ENCODE data around the gene ARHGAP6. TPM values are rescaled to one million over a fixed set of nuclear protein-coding genes. Genes with fewer than 3 reads are reported as not detected.

Gene ARHGAP6
- total RNA-seq, 1 experiment from 2014 or later, result 0.10 TPM

DNA sequence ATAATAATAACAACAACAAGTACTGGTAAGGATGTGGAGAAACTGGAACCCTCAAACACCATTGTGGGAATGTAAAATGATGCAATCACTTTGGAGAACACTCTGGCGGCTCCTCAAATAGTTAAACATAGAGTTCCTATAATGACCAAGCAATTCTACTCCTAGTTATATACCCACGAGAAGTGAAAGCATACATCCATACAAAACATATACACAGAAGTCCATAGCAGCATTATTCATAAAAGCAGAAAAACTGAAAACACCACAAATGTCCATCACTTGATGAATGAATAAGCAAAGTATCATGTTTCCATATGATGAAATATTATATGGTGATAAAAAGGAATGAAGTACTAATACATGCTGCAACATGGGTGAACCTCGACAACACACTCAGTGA is 255.8 kb downstream of the ARHGAP6 start:
- Histone ChIP-seq H3K4me2 (ENCODE audit: low read length) (no peak overlapping the region), H3K36me3 (ENCODE audit: control insufficient read depth in 1 of 2, insufficient read depth in 2 of 2, low read length in 2 of 2) (no peaks in the 10 kb centered on the region), H3K27me3 (ENCODE audit: insufficient read depth, low read length) (no peaks in the 10 kb centered on the region), H3K4me3 (replicated peaks in 1 of 2; ENCODE audit: low read depth in 1 of 2, low read length in 2 of 2) (no peak overlapping the region), H2AFZ (ENCODE audit: low read depth, low read length, poor library complexity, severe bottlenecking) (no peak overlapping the region), H3K27ac (ENCODE audit: low read depth, low read length) (no peak overlapping the region), H3K9me2 (ENCODE audit: insufficient read depth) (no peaks in the 10 kb centered on the region), H4K20me1 (ENCODE audit: insufficient read depth) (no peaks in the 10 kb centered on the region), H3K4me1 (ENCODE audit: control insufficient read depth in 1 of 2, insufficient read depth in 2 of 2, low read length in 2 of 2) (no peaks in the 10 kb centered on the region), H3K9ac (ENCODE audit: low read length) (no peak overlapping the region), H3K79me2 (ENCODE audit: insufficient read depth, low read length) (no peaks in the 10 kb centered on the region), H3K9me3 (ENCODE audit: control insufficient read depth in 1 of 2, insufficient read depth in 1 of 2, low read depth in 1 of 2, low read length in 2 of 2) (no peaks in the 10 kb centered on the region)
- ChIA-PET RAD21 (ENCODE audit: low non-redundant PET in 1 of 2, low total read pairs in 2 of 2, uncharacterized antibody in 2 of 2, unreplicated experiment in 2 of 2) (no interaction called here), CTCF (no interaction called here), POLR2A (no interaction called here)
- TF ChIP-seq, protein P1, sequence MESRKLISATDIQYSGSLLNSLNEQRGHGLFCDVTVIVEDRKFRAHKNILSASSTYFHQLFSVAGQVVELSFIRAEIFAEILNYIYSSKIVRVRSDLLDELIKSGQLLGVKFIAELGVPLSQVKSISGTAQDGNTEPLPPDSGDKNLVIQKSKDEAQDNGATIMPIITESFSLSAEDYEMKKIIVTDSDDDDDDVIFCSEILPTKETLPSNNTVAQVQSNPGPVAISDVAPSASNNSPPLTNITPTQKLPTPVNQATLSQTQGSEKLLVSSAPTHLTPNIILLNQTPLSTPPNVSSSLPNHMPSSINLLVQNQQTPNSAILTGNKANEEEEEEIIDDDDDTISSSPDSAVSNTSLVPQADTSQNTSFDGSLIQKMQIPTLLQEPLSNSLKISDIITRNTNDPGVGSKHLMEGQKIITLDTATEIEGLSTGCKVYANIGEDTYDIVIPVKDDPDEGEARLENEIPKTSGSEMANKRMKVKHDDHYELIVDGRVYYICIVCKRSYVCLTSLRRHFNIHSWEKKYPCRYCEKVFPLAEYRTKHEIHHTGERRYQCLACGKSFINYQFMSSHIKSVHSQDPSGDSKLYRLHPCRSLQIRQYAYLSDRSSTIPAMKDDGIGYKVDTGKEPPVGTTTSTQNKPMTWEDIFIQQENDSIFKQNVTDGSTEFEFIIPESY (IDR thresholded peaks at IDR 0.05; ENCODE audit: extremely low read depth, insufficient replicate concordance, low read length), result no peak
- TF ChIP-seq SIN3A (IDR thresholded peaks at IDR 0.05; ENCODE audit: low read depth), result no peak
- no peak for TF ChIP-seq ELF1 (IDR thresholded peaks at IDR 0.05; ENCODE audit: borderline replicate concordance, low read depth)
- TF ChIP-seq JUND (IDR thresholded peaks at IDR 0.05), result no peak
- TF ChIP-seq EZH2 (IDR thresholded peaks at IDR 0.05), result no peak
- DNase-seq (ENCODE audit: low read depth, low spot score) (no peak), ATAC-seq (no peak)
- intact Hi-C loops (cut with micrococcal nuclease), result no loop called here
- no TSS peak for BruUV-seq (replicated peaks)

DNA sequence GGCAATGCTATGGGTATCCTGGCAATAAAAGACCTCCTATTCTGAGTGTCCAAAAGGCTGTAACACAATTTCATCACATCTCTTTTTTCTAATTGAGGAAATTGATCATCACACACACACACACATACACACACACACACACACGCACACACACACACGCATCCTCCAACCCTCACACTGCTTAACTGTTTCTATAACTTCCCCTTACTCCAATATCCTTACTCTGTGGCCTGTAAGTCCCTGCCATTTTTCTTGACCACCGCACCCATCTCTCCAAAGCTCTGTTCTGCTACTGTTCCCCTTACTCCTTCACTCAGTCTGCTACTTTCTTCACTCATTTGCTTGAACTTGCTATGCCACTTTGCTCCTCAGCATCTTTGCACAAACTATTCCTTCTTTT is 256.9 kb downstream of the ARHGAP6 start:
- H3K4me3 ChIP-seq (replicated peaks in 1 of 2; ENCODE audit: low read depth in 1 of 2, low read length in 2 of 2), result no peak overlapping the region
- POLR2A ChIA-PET, result interaction anchor here (0.6 kb wide), 1 partner anchor 10 kb away, joined by 3 read pairs; no protein-coding TSS in a partner anchor
- H3K36me3 ChIP-seq (ENCODE audit: control insufficient read depth in 1 of 2, insufficient read depth in 2 of 2, low read length in 2 of 2), result no peaks in the 10 kb centered on the region
- H4K20me1 ChIP-seq (ENCODE audit: insufficient read depth), result no peaks in the 10 kb centered on the region
- ATAC-seq (no peak), DNase-seq (ENCODE audit: low read depth, low spot score) (no peak)
- BruUV-seq (replicated peaks), result no TSS peak
- TF ChIP-seq, protein P2, sequence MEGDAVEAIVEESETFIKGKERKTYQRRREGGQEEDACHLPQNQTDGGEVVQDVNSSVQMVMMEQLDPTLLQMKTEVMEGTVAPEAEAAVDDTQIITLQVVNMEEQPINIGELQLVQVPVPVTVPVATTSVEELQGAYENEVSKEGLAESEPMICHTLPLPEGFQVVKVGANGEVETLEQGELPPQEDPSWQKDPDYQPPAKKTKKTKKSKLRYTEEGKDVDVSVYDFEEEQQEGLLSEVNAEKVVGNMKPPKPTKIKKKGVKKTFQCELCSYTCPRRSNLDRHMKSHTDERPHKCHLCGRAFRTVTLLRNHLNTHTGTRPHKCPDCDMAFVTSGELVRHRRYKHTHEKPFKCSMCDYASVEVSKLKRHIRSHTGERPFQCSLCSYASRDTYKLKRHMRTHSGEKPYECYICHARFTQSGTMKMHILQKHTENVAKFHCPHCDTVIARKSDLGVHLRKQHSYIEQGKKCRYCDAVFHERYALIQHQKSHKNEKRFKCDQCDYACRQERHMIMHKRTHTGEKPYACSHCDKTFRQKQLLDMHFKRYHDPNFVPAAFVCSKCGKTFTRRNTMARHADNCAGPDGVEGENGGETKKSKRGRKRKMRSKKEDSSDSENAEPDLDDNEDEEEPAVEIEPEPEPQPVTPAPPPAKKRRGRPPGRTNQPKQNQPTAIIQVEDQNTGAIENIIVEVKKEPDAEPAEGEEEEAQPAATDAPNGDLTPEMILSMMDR (IDR thresholded peaks at IDR 0.05 in 2 of 3, conservative IDR thresholded peaks at IDR 0.05 in 1 of 3; ENCODE audit: borderline replicate concordance in 1 of 3, insufficient read depth in 1 of 3, low read depth in 2 of 3, low read length in 2 of 3), result no peak
- no peak for TF ChIP-seq RAD21 (IDR thresholded peaks at IDR 0.05; ENCODE audit: low read depth)
- TF ChIP-seq SP1 (IDR thresholded peaks at IDR 0.05; ENCODE audit: low read depth), result no peak
- TF ChIP-seq, protein P1 (IDR thresholded peaks at IDR 0.05; ENCODE audit: extremely low read depth, insufficient replicate concordance, low read length), result no peak
- TF ChIP-seq SRF (IDR thresholded peaks at IDR 0.05; ENCODE audit: low read depth), result no peak
- no peak overlapping the region for H3K27ac ChIP-seq (ENCODE audit: low read depth, low read length)
- H3K9me2 ChIP-seq (ENCODE audit: insufficient read depth), result no peaks in the 10 kb centered on the region
- H3K4me2 ChIP-seq (ENCODE audit: low read length), result no peak overlapping the region
- H3K4me1 ChIP-seq (ENCODE audit: control insufficient read depth in 1 of 2, insufficient read depth in 2 of 2, low read length in 2 of 2), result no peaks in the 10 kb centered on the region
- intact Hi-C loops (cut with micrococcal nuclease), result no loop called here
- CTCF ChIA-PET, result no interaction called here
- RAD21 ChIA-PET (ENCODE audit: low non-redundant PET in 1 of 2, low total read pairs in 2 of 2, uncharacterized antibody in 2 of 2, unreplicated experiment in 2 of 2), result no interaction called here
- no peaks in the 10 kb centered on the region for H3K9me3 ChIP-seq (ENCODE audit: control insufficient read depth in 1 of 2, insufficient read depth in 1 of 2, low read depth in 1 of 2, low read length in 2 of 2)
- no peak overlapping the region for H3K9ac ChIP-seq (ENCODE audit: low read length)
- no peaks in the 10 kb centered on the region for H3K27me3 ChIP-seq (ENCODE audit: insufficient read depth, low read length)
- no peaks in the 10 kb centered on the region for H3K79me2 ChIP-seq (ENCODE audit: insufficient read depth, low read length)
- no peak overlapping the region for H2AFZ ChIP-seq (ENCODE audit: low read depth, low read length, poor library complexity, severe bottlenecking)

Data from HCT116 (cell line).